ENCODE results near the gene SUOX. TPM values are rescaled to one million over a fixed set of nuclear protein-coding genes. Genes with fewer than 3 reads are reported as not detected.
"Not testable (repeated sequence)": the region's sequence is repeated elsewhere in the genome, so short reads cannot be mapped to it uniquely, and the experiment has no call there.

SUOX gene
- total RNA-seq, 1 experiment from 2014 or later = 20.7 TPM

DNA sequence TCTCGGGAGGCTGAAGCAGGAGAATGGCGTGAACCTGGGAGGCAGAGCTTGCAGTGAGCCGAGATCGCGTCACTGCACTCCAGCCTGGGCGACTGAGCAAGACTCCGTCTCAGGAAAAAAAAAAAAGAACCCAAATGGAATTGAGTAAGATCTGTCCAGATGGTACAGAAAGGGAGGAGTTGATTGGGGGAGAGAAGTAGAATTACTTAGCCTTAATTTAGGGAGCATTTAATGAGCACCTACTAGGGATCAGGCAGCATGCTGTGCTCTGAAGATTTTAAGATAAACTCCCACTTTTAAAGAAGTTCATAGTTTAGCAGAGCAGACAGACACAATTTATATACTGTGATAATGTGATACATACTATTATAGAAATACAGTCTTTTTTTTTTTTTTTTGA lies 18.7 kb upstream of the SUOX start:
- no TSS peak for BruUV-seq (replicated peaks)
- no peak for DNase-seq (ENCODE audit: low read depth, low spot score)
- TF ChIP-seq SIN3A (IDR thresholded peaks at IDR 0.05; ENCODE audit: borderline replicate concordance, insufficient read depth, low read depth, low read length) (no peak), POLR2AphosphoS5 (IDR thresholded peaks at IDR 0.05; ENCODE audit: low read depth, low read length) (no peak), TCF7L2 (IDR thresholded peaks at IDR 0.05; ENCODE audit: low read depth, low read length) (no peak)
- TF ChIP-seq, protein P1, sequence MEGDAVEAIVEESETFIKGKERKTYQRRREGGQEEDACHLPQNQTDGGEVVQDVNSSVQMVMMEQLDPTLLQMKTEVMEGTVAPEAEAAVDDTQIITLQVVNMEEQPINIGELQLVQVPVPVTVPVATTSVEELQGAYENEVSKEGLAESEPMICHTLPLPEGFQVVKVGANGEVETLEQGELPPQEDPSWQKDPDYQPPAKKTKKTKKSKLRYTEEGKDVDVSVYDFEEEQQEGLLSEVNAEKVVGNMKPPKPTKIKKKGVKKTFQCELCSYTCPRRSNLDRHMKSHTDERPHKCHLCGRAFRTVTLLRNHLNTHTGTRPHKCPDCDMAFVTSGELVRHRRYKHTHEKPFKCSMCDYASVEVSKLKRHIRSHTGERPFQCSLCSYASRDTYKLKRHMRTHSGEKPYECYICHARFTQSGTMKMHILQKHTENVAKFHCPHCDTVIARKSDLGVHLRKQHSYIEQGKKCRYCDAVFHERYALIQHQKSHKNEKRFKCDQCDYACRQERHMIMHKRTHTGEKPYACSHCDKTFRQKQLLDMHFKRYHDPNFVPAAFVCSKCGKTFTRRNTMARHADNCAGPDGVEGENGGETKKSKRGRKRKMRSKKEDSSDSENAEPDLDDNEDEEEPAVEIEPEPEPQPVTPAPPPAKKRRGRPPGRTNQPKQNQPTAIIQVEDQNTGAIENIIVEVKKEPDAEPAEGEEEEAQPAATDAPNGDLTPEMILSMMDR (IDR thresholded peaks at IDR 0.05) = no peak
- TF ChIP-seq, protein P2, sequence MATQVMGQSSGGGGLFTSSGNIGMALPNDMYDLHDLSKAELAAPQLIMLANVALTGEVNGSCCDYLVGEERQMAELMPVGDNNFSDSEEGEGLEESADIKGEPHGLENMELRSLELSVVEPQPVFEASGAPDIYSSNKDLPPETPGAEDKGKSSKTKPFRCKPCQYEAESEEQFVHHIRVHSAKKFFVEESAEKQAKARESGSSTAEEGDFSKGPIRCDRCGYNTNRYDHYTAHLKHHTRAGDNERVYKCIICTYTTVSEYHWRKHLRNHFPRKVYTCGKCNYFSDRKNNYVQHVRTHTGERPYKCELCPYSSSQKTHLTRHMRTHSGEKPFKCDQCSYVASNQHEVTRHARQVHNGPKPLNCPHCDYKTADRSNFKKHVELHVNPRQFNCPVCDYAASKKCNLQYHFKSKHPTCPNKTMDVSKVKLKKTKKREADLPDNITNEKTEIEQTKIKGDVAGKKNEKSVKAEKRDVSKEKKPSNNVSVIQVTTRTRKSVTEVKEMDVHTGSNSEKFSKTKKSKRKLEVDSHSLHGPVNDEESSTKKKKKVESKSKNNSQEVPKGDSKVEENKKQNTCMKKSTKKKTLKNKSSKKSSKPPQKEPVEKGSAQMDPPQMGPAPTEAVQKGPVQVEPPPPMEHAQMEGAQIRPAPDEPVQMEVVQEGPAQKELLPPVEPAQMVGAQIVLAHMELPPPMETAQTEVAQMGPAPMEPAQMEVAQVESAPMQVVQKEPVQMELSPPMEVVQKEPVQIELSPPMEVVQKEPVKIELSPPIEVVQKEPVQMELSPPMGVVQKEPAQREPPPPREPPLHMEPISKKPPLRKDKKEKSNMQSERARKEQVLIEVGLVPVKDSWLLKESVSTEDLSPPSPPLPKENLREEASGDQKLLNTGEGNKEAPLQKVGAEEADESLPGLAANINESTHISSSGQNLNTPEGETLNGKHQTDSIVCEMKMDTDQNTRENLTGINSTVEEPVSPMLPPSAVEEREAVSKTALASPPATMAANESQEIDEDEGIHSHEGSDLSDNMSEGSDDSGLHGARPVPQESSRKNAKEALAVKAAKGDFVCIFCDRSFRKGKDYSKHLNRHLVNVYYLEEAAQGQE (IDR thresholded peaks at IDR 0.05; ENCODE audit: insufficient read depth in 1 of 2, low read depth in 2 of 2, low read length in 1 of 2) = no peak
- no peak overlapping the region for H3K27ac ChIP-seq (ENCODE audit: low read length)
- CTCF ChIA-PET = no interaction called here
- H3K4me1 ChIP-seq (ENCODE audit: control insufficient read depth, insufficient read depth, low read length) = peaks cover 5% of the 10 kb centered on the region; the same call in 1 of the 2 replicates
- ATAC-seq = no peak
- H3K36me3 ChIP-seq (ENCODE audit: control insufficient read depth, insufficient read depth, low read length) = peaks cover 7% of the 10 kb centered on the region; the same call in 1 of the 2 replicates
- H3K9me3 ChIP-seq (ENCODE audit: control insufficient read depth, insufficient read depth, low read depth, low read length) = no peaks in the 10 kb centered on the region
- in situ Hi-C loops (cut with HindIII; ENCODE audit: low pct_unique_long_range_greater_than_20kb, low sequenced_read_pairs) = no loop called here
- no peak overlapping the region for H3K4me3 ChIP-seq (ENCODE audit: low read depth in 2 of 2, low read length in 2 of 2)
- intact Hi-C loops (cut with micrococcal nuclease; ENCODE audit: unreplicated experiment) = no loop called here
- H3K27me3 ChIP-seq (ENCODE audit: control insufficient read depth, insufficient read depth, low read length) = no peaks in the 10 kb centered on the region
- POLR2A ChIA-PET = no interaction called here

DNA sequence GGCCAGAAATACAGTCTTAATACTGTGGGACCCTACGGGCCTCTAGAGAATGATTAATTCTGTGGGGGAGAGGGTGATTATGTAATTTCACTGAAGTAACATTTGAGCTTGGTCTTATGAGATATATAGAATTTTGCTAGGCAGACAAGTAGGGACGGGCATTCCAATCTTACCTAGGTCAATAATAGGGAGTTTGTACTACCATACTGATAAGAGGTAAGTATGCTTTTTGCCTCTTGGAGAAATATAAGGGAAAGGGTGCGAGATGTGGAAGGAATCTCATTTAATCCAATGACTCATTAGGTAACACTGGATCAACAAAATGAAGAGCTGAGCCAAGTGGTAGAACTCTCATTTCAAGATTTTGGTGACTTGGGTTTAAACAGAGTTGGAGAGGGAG lies 18.0 kb upstream of the SUOX start:
- Histone ChIP-seq H3K4me1 (ENCODE audit: control insufficient read depth, insufficient read depth, low read length) (peaks cover 5% of the 10 kb centered on the region; the same call in 1 of the 2 replicates), H3K27ac (ENCODE audit: low read length) (no peak overlapping the region), H3K36me3 (ENCODE audit: control insufficient read depth, insufficient read depth, low read length) (peaks cover 7% of the 10 kb centered on the region; the same call in 1 of the 2 replicates), H3K9me3 (ENCODE audit: control insufficient read depth, insufficient read depth, low read depth, low read length) (no peaks in the 10 kb centered on the region), H3K4me3 (ENCODE audit: low read depth in 2 of 2, low read length in 2 of 2) (no peak overlapping the region), H3K27me3 (ENCODE audit: control insufficient read depth, insufficient read depth, low read length) (no peaks in the 10 kb centered on the region)
- ATAC-seq = no peak
- TF ChIP-seq TCF7L2 (IDR thresholded peaks at IDR 0.05; ENCODE audit: low read depth, low read length) (no peak), SIN3A (IDR thresholded peaks at IDR 0.05; ENCODE audit: borderline replicate concordance, insufficient read depth, low read depth, low read length) (no peak), POLR2AphosphoS5 (IDR thresholded peaks at IDR 0.05; ENCODE audit: low read depth, low read length) (no peak)
- TF ChIP-seq, protein P2 (IDR thresholded peaks at IDR 0.05; ENCODE audit: insufficient read depth in 1 of 2, low read depth in 2 of 2, low read length in 1 of 2) = no peak
- TF ChIP-seq, protein P1 (IDR thresholded peaks at IDR 0.05) = no peak
- intact Hi-C loops (cut with micrococcal nuclease; ENCODE audit: unreplicated experiment) (no loop called here), in situ Hi-C loops (cut with HindIII; ENCODE audit: low pct_unique_long_range_greater_than_20kb, low sequenced_read_pairs) (no loop called here)
- no TSS peak for BruUV-seq (replicated peaks)
- DNase-seq (ENCODE audit: low read depth, low spot score) = no peak
- POLR2A ChIA-PET = interaction anchor here (0.6 kb wide), 1 partner anchor 100 kb away, joined by 3 read pairs; no protein-coding TSS in a partner anchor
- CTCF ChIA-PET = no interaction called here

DNA sequence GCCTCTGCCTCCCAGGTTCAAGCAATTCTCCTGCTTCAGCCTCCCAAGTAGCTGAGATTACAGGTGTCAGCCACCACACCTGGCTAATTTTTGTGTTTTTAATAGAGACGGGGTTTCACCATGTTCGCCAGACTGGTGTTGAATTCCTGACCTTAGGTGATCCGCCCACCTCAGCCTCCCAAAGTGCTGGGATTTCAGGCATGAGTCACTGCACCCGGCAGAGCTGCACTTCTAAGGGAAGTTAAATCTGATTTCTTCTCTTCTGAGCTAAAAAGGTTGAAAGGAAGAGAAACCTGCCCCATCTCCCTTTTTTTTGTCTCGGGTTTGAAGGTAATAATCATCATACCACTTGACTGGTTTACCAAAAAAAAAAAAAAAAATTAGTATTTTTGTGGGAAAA lies 15.2 kb upstream of the SUOX start:
- H3K9me3 ChIP-seq (ENCODE audit: control insufficient read depth, insufficient read depth, low read depth, low read length); ATAC-seq; in situ Hi-C loops (cut with HindIII; ENCODE audit: low pct_unique_long_range_greater_than_20kb, low sequenced_read_pairs); H3K4me1 ChIP-seq (ENCODE audit: control insufficient read depth, insufficient read depth, low read length); POLR2A ChIA-PET; H3K27me3 ChIP-seq (ENCODE audit: control insufficient read depth, insufficient read depth, low read length); H3K36me3 ChIP-seq (ENCODE audit: control insufficient read depth, insufficient read depth, low read length); BruUV-seq (replicated peaks); intact Hi-C loops (cut with micrococcal nuclease; ENCODE audit: unreplicated experiment); DNase-seq (ENCODE audit: low read depth, low spot score); H3K4me3 ChIP-seq (ENCODE audit: low read depth in 2 of 2, low read length in 2 of 2); H3K27ac ChIP-seq (ENCODE audit: low read length): not testable (repeated sequence)
- CTCF ChIA-PET = interaction anchor here (0.7 kb wide), 1 partner anchor 41 kb away, joined by 10 read pairs; no protein-coding TSS in a partner anchor

Measured in Panc1 (cell line).